ENCODE measurements around the gene GCNT1.

Gene GCNT1

DNA sequence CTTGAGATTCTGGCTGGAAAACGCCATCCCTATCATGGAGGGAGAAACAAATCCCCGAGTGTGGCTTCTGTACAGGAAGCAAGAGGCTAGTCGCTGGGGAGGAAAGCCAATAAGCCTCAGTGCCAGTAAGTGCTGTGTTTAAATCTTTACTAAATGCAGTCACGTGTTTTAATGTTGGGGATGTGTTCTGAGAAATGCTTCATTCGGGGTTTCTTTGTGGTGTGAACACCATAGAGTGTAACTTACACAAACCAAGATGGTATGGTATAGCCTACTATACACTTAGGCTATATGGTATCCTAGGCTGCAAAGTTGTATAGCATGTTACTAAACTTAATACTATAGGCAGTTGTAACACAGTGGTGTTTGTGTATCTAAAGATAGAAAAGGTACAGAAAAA is 94.7 kb downstream of the GCNT1 start:
- H3K9me3 ChIP-seq (ENCODE audit: control insufficient read depth, insufficient read depth, low read length), result no peaks in the 10 kb centered on the region
- no peak overlapping the region for H3K9ac ChIP-seq (ENCODE audit: low read depth, low read length)
- H3K36me3 ChIP-seq (ENCODE audit: insufficient read depth, low read length), result no peaks in the 10 kb centered on the region
- H3K4me1 ChIP-seq (ENCODE audit: insufficient read depth, low read length), result peaks cover 9% of the 10 kb centered on the region; the same call in 1 of the 2 replicates
